Measurements from ENCODE around the gene TEKT1.

The TEKT1 gene

GRCh38 chr17:6756425-6757031, 75.0 kb downstream of the TEKT1 start:
- no peak for DNase-seq

DNA sequence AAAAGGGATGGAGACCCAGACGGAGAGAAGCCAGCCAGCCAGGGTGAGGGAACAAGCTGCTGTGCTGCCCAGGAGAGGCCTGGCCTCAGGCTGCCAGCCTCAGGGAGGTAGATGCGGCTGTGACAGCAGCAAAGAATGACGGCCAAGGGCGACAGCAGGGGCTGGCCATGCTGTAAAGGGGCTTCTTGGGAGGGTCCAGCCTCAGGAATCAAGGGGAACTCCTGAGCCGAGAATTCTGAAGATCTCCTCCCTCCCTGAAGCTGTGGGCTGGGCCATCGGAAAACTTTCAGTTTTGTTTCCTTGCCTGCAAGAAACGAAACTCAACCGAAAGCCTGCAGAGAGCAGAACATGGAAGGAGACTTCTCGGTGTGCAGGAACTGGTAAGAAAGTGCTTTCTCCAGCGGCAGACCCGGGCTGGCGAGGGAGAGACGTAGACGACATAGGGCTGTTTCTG, 75.8 kb downstream of the TEKT1 start, which contains the start of gene XAF1:
XAF1 (plus strand) TSS at position 316 of the 454 bp plus-strand sequence; CDS start at position 349, 33 bp downstream.
- peak; percentile 54 for DNase-seq

- peak; percentile 55 for DNase-seq
Measured at GRCh38 chr17:6755281-6755680, 76.2 kb downstream of the TEKT1 start.

- peak; percentile 23 for DNase-seq
Measured at GRCh38 chr17:6753546-6753945, 78.0 kb downstream of the TEKT1 start.

DNA sequence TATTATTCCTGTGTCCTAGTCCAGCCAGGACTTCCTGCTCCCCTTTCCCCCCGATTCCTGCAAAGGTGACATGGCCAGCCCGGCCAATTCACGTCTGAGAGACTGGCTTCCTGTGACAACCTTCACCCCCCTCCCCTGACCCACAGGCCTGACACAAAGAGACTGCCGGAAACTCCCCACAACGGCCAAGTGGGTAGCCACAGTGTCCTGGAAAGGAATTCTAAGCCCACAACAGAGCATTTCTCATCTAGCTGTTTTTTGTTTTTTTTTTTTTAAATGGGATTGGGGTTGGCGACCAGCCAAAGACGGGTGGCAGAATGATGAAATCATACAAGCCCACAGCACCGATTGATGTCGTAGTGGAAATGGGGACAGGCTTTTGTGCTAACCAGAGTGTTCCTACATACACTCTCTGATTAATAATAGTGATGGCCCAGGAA, 78.5 kb downstream of the TEKT1 start:
- peak; percentile 96 for DNase-seq

DNA sequence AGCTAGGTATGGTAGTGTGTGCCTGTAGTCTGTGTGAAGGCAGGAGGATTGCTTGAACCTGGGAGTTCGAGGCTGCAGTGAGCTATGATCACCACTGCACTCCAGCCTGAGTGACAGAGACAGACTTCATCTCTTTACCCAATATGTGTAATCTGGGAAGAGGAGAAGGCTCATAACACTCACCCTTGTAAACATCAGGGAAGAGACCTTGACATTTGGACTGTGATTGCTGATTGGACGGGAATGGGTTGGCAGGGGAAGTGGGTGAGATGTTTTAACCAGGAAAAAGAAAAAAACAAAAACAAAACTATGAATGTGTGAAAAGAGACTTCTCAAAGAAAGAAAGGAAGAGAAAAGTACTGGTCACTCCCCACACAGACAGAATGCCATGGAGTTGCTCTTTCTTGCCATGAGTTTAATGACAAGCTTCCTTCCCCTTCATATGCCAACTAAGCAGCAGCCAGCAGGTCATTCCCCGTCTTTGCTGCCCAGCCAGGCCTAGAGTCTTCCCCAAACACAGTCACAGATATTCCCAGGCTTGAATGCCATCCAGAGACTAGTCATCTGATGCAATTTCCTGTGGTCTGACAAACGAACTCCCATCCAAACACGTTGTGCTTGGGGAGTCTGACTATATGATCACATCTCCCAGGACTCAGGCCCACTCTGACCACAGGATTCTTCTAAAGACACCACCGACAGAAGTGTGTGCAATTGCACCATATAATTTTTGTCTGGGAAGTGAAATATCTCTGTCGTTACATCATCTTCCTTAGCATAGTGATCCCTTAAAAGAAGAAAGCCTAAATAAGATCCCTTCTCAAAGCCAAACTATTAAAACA, 79.2 kb downstream of the TEKT1 start:
- peak; percentile 100 for DNase-seq

DNA sequence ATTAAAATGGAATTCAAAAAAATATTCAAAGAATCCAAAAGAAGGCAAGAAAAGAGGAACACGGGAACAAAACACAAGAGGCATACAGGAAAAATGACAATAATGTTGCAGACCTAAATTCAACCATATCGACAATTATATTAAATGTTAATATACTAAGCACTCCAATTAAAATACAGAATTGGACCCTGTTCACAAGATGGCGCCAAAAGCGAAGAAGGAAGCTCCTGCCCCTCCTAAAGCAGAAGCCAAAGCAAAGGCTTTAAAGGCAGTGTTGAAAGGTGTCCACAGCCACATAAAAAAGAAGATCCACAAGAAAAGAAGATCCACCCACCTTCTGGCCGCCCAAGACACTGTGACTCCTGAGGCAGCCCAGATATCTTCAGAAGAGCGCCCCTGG, 82.0 kb downstream of the TEKT1 start:
- peak; percentile 45 for DNase-seq

DNA sequence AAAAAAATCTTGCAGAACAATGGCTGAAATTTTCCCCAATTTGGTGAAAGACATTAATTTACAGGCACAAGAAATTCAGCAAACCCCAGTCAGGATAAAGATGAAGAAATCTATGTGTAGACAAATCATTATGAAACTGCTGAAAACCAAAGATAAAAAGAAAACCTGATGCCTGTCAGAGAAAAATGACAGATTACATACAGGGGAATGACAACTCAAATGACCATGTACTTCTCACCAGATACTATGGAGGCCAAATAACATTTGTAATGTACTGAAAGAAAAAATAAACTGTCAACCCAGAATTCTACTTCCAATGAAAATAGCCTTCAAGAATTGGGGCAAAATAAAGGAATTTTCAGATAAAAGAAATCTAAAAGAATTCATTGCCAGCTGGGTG, 82.9 kb downstream of the TEKT1 start:
- no peak for DNase-seq
